Thyroid gland (tissue), 4 donors: Measurements from ENCODE around the gene PHF19. TPM values are rescaled to one million over a fixed set of nuclear protein-coding genes. Genes with fewer than 3 reads are reported as not detected.

Source experiments
- DNase-seq, 2 donors: peaks; one replicate each; pipeline ENCODE4 v3.0.0-alpha.2; 2019
- H3K27ac ChIP-seq, 3 donors: fragments of 200-600 bp; sonication (generic); 1 replicate in 2 of 3; 2 replicates in 1 of 3; pipeline ENCODE4 v1.5.1; 2016 to 2019; ENCODE audit warnings: mild to moderate bottlenecking in 1 of 3, moderate library complexity in 1 of 3
- H3K27me3 ChIP-seq: fragments of 200-600 bp; sonication (generic); one replicate; pipeline ENCODE4 v1.5.1; 2019
- H3K36me3 ChIP-seq, 2 donors: fragments of 200-600 bp; sonication (generic); one replicate each; pipeline ENCODE4 v1.5.1; 2016 to 2019
- H3K4me1 ChIP-seq, 2 donors: fragments of 200-600 bp; sonication (generic); one replicate each; pipeline ENCODE4 v1.5.1; 2017 to 2019
- H3K4me3 ChIP-seq, 3 donors: fragments of 200-600 bp; sonication (generic); replicated peaks in 1 of 3; 1 replicate in 2 of 3; 2 replicates in 1 of 3; pipeline ENCODE4 v1.5.1; 2016; ENCODE audit warnings: mild to moderate bottlenecking in 1 of 3
- H3K9me3 ChIP-seq: fragments of 200-600 bp; sonication (generic); one replicate; pipeline ENCODE4 v1.5.1; 2017
- CTCF ChIP-seq, 6 experiments: fragments of 200-600 bp in 3 of 6; fragments of 450-650 bp in 3 of 6; sonication (generic) in 3 of 6; IDR thresholded peaks; one replicate each; pipeline ENCODE4 v1.5.1; 2016 to 2019; ENCODE audit warnings: antibody characterized with exemption in 6 of 6, mild to moderate bottlenecking in 2 of 6, inconsistent platforms in 1 of 6, moderate library complexity in 1 of 6
- POLR2A ChIP-seq, 2 donors: fragments of 450-650 bp; IDR thresholded peaks; one replicate each; pipeline ENCODE4 v1.6.1; 2017; ENCODE audit warnings: antibody characterized with exemption in 2 of 2, mild to moderate bottlenecking in 2 of 2, moderate library complexity in 1 of 2
- WGBS, 2 donors: methylation state at CpG; one replicate each; pipeline ENCODE4 v1.1.5; 2017; 5-methylcytosine and 5-hydroxymethylcytosine counted together
- intact Hi-C: fragments of 100-400 bp; cut with DNase I; formaldehyde crosslinking; loops from one replicate; pipeline ENCODE4 v1.15.1; 2023
- total RNA-seq, 4 donors: library from RNA; depleted of rRNA; stranded (reverse); fragments of >200 nt; gene quantifications; one replicate each; pipeline ENCODE4 v1.2.3, GENCODE V29; 2016

The PHF19 gene
- total RNA-seq, 4 donors from 2014 or later = 10.8 to 24.1 (median 13.1) TPM

GRCh38 chr9:120923620-120924328, 46.8 kb upstream of the PHF19 start:
- no peaks in the 10 kb centered on the region for H3K27me3 ChIP-seq
- H3K4me1 ChIP-seq = peaks cover 0 to 18% of the 10 kb centered on the region in 2 donors
- 92 to 93% methylated on average over 11 of the region's 11 CpGs for WGBS, 2 donors
- no peaks in the 10 kb centered on the region for H3K36me3 ChIP-seq
- no peak overlapping the region for H3K27ac ChIP-seq
- TF ChIP-seq POLR2A (IDR thresholded peaks at IDR 0.05) (no peak), CTCF (IDR thresholded peaks at IDR 0.05) (no peak)
- intact Hi-C loops = no loop called here
- H3K4me3 ChIP-seq = no peak overlapping the region
- no peaks in the 10 kb centered on the region for H3K9me3 ChIP-seq
- DNase-seq = no peak

- no peaks in the 10 kb centered on the region for H3K36me3 ChIP-seq
- H3K27me3 ChIP-seq = no peaks in the 10 kb centered on the region
- peaks cover 0 to 18% of the 10 kb centered on the region in 2 donors for H3K4me1 ChIP-seq
- WGBS, 2 donors = 69 to 72% methylated on average over 7 of the region's 7 CpGs
- no peaks in the 10 kb centered on the region for H3K9me3 ChIP-seq
- no peak overlapping the region for H3K27ac ChIP-seq
- DNase-seq = no peak
- no peak overlapping the region for H3K4me3 ChIP-seq
- intact Hi-C loops = no loop called here
- no peak for TF ChIP-seq POLR2A (IDR thresholded peaks at IDR 0.05)
Measured at GRCh38 chr9:120922404-120923195, 45.6 kb upstream of the PHF19 start.

GRCh38 chr9:120921661-120922181, 44.7 kb upstream of the PHF19 start:
- no peak overlapping the region for H3K4me3 ChIP-seq
- no peak overlapping the region for H3K27ac ChIP-seq
- intact Hi-C loops = no loop called here
- no peaks in the 10 kb centered on the region for H3K27me3 ChIP-seq
- TF ChIP-seq POLR2A (IDR thresholded peaks at IDR 0.05) = no peak
- no peak for TF ChIP-seq CTCF (IDR thresholded peaks at IDR 0.05)
- H3K9me3 ChIP-seq = no peaks in the 10 kb centered on the region
- H3K4me1 ChIP-seq = peaks cover 0 to 18% of the 10 kb centered on the region in 2 donors
- WGBS, 2 donors = 49 to 59% methylated on average over 8 of the region's 8 CpGs
- DNase-seq = no peak
- H3K36me3 ChIP-seq = no peaks in the 10 kb centered on the region

GRCh38 chr9:120920806-120921178, 43.8 kb upstream of the PHF19 start:
- no peaks in the 10 kb centered on the region for H3K9me3 ChIP-seq
- peak overlapping the region in 1 of 3 donors; percentile 21 for H3K27ac ChIP-seq
- WGBS, 2 donors = 71 to 93% methylated on average over 2 to 3 of the region's 3 CpGs
- H3K36me3 ChIP-seq = no peaks in the 10 kb centered on the region
- no peak overlapping the region for H3K4me3 ChIP-seq
- DNase-seq = no peak
- no peaks in the 10 kb centered on the region for H3K27me3 ChIP-seq
- TF ChIP-seq CTCF (IDR thresholded peaks at IDR 0.05) = no peak
- no peak for TF ChIP-seq POLR2A (IDR thresholded peaks at IDR 0.05)
- intact Hi-C loops = no loop called here
- peaks cover 0 to 18% of the 10 kb centered on the region in 2 donors for H3K4me1 ChIP-seq

- Histone ChIP-seq H3K36me3 (no peaks in the 10 kb centered on the region), H3K4me1 (peaks cover 0 to 18% of the 10 kb centered on the region in 2 donors), H3K9me3 (no peaks in the 10 kb centered on the region), H3K27me3 (no peaks in the 10 kb centered on the region), H3K4me3 (no peak overlapping the region), H3K27ac (peak overlapping the region; percentile 11 to 63 (median 54))
- intact Hi-C loops = no loop called here
- TF ChIP-seq POLR2A (IDR thresholded peaks at IDR 0.05) = no peak
- no peak for DNase-seq
- 91 to 94% methylated on average over 6 of the region's 6 CpGs for WGBS, 2 donors
Measured at GRCh38 chr9:120919843-120920805, 43.1 kb upstream of the PHF19 start.
